PFSK-1 (cell line): ENCODE results near the gene ACY1.

Source experiments
- POLR2AphosphoS5 ChIP-seq: IDR thresholded peaks from 2 replicates; pipeline ENCODE4 v1.6.1; 2012; ENCODE audit warnings: low read depth, mild to moderate bottlenecking, control low read depth, low read length, moderate library complexity
- TAF1 ChIP-seq: IDR thresholded peaks from 2 replicates; pipeline ENCODE4 v1.6.1; 2012; ENCODE audit warnings: low read length, control low read depth, borderline replicate concordance; ENCODE audit not compliant: insufficient read depth

DNA sequence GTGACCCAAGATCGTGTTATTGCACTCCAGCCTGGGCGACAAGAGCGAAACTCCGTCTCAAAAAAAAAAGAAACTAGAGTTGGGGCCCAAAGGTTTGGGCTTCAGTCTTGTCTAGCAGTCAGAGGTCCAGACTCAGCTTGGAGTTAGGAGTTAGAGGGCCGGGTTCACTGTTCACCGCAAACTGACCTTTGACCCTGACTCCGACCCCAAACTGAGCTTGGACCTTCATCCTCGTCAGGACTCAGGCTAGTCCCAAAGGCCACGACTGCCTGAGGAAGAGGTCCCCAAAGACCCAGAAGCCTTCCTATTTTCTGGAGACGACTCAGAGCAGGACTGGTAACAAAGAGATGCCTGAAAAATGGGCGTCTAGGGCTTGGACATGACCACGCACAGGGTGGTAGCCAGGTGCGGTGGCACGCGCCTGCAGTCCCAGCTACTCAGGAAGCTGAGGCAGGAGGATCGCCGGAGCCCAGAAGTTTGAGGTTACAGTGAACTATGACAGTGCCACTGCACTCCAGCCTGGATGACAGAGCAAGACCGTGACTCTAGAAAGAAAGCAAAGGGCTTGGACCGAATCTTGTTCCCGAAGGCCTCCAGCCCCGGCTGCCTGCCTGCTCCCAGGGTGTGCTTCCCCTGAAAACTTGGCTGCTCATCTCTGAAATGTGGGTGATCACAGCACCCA is 35.1 kb downstream of the ACY1 start:
- TF ChIP-seq TAF1 (no peak), POLR2AphosphoS5 (no peak)
